HepG2 (cell line): Measurements from ENCODE around the gene SRC. TPM values are rescaled to one million over a fixed set of nuclear protein-coding genes. Genes with fewer than 3 reads are reported as not detected.

ENCODE experiments used
- ATAC-seq: fragments of 200-7000 bp; cut with Tn5 transposase; 3 replicates; pipeline ENCODE4 v1.9.1; 2020; ENCODE audit warnings: mild to moderate bottlenecking, moderate library complexity
- BruUV-seq: library from RNA; stranded (reverse); fragments of 400-500 nt; replicated peaks from 2 replicates; lab custom pipeline; 2021; lab: Mats Ljungman, UMichigan
- CTCF ChIA-PET: fragments of 300-600 bp; formaldehyde crosslinking; extraction: SDS; loops from one replicate; lab custom pipeline; 2021; ENCODE audit warnings: low total read pairs, inconsistent platforms, low intra/inter-chr PET ratio; lab: Yijun Ruan, JAX
- POLR2A ChIA-PET: fragments of 350-600 bp; sonication (Branson Sonifier 250); formaldehyde crosslinking; loops from one replicate; lab custom pipeline; 2020; ENCODE audit warnings: antibody characterized with exemption, inconsistent platforms; lab: Yijun Ruan, JAX
- DNase-seq: peaks from one replicate; pipeline ENCODE4 v3.0.0-alpha.2; 2015; ENCODE audit warnings: low spot score
- FAIRE-seq: peaks from 3 replicates; lab custom pipeline; 2011; peaks lifted over from hg19 to GRCh38; lab: Jason Lieb, UNC
- H2AFZ ChIP-seq: one replicate; pipeline ENCODE4 v1.6.1; 2011; ENCODE audit warnings: low read length, inconsistent platforms
- H3K27ac ChIP-seq: fragments of 300-600 bp; 3 replicates; pipeline ENCODE4 v1.8.0; 2011; ENCODE audit warnings: mixed run types, mild to moderate bottlenecking, mixed read lengths, low read length, inconsistent platforms; ENCODE audit not compliant: insufficient read depth; ENCODE audit errors: extremely low read length
- H3K27me3 ChIP-seq, 2 experiments: fragments of 200-600 bp in 1 of 2; 2 replicates in 1 of 2; 3 replicates in 1 of 2; pipeline versions ENCODE4 v1.6.0 to v1.8.0; 2011; ENCODE audit warnings: low read length in 2 of 2, mild to moderate bottlenecking in 2 of 2, moderate library complexity in 2 of 2, inconsistent platforms in 1 of 2; ENCODE audit not compliant: insufficient read depth in 2 of 2, control insufficient read depth in 1 of 2
- H3K36me3 ChIP-seq, 2 experiments: fragments of 200-600 bp in 1 of 2; replicated peaks in 1 of 2; 2 replicates in 1 of 2; 3 replicates in 1 of 2; pipeline versions ENCODE4 v1.5.1 to v1.8.0; 2011; ENCODE audit warnings: low read length in 2 of 2, inconsistent platforms in 1 of 2; ENCODE audit not compliant: insufficient read depth in 2 of 2, control insufficient read depth in 1 of 2
- H3K4me1 ChIP-seq: 2 replicates; pipeline ENCODE4 v1.5.1; 2012; ENCODE audit warnings: low read length, inconsistent platforms; ENCODE audit not compliant: insufficient read depth
- H3K4me2 ChIP-seq: 2 replicates; pipeline ENCODE4 v1.6.0; 2011; ENCODE audit warnings: low read depth, low read length, inconsistent platforms
- H3K4me3 ChIP-seq, 3 experiments: fragments of 200-600 bp in 1 of 3; sonication (generic), shearing (Covaris generic) in 1 of 3; replicated peaks in 1 of 3; 2 replicates each; pipeline ENCODE4 v1.5.1; 2011 to 2016; ENCODE audit warnings: low read length in 3 of 3, inconsistent platforms in 2 of 3, low read depth in 2 of 3, mild to moderate bottlenecking in 2 of 3, control low read depth in 1 of 3, mixed read lengths in 1 of 3; ENCODE audit not compliant: insufficient read depth in 1 of 3
- H3K79me2 ChIP-seq: one replicate; pipeline ENCODE4 v1.6.1; 2011; ENCODE audit warnings: low read length, inconsistent platforms; ENCODE audit not compliant: insufficient read depth
- H3K9ac ChIP-seq: 2 replicates; pipeline ENCODE4 v1.6.0; 2011; ENCODE audit warnings: mild to moderate bottlenecking, low read depth, low read length, inconsistent platforms; ENCODE audit not compliant: insufficient read depth
- H3K9me3 ChIP-seq: 2 replicates; pipeline ENCODE4 v1.5.1; 2012; ENCODE audit warnings: mild to moderate bottlenecking, low read length
- H4K20me1 ChIP-seq: 2 replicates; pipeline ENCODE4 v1.6.0; 2011; ENCODE audit warnings: inconsistent platforms, mild to moderate bottlenecking, low read length, moderate library complexity; ENCODE audit not compliant: insufficient read depth
- ARNT ChIP-seq: fragments of 450-650 bp; IDR thresholded peaks from 2 replicates; pipeline ENCODE4 v1.6.1; 2017
- CEBPB ChIP-seq: IDR thresholded peaks from 2 replicates; pipeline ENCODE4 v1.6.1; 2011; ENCODE audit warnings: low read depth, low read length, improper control_type of control experiment, borderline replicate concordance
- DMAP1 ChIP-seq: IDR thresholded peaks from 2 replicates; pipeline ENCODE4 v1.6.1; 2016
- ETV5 ChIP-seq: IDR thresholded peaks from 2 replicates; pipeline ENCODE4 v1.6.1; 2018; ENCODE audit warnings: missing biosample characterization, missing genetic modification reagents, inconsistent platforms, borderline replicate concordance
- KDM1A ChIP-seq: IDR thresholded peaks from 2 replicates; pipeline ENCODE4 v1.6.1; 2016; ENCODE audit warnings: missing compliant biosample characterization
- MAFK ChIP-seq, 2 experiments: IDR thresholded peaks in 1 of 2; conservative IDR thresholded peaks in 1 of 2; 2 replicates each; pipeline ENCODE4 v1.6.1; 2011; ENCODE audit warnings: improper control_type of control experiment in 2 of 2, low read length in 2 of 2
- MLXIP ChIP-seq: sonication (generic); formaldehyde crosslinking; IDR thresholded peaks from 2 replicates; pipeline ENCODE4 v1.9.0; 2021; ENCODE audit warnings: missing genetic modification reagents, borderline replicate concordance
- MTF1 ChIP-seq: sonication (generic); formaldehyde crosslinking; IDR thresholded peaks from 2 replicates; pipeline ENCODE4 v1.5.0; 2020; ENCODE audit warnings: missing genetic modification reagents
- RAD51 ChIP-seq: fragments of 450-650 bp; IDR thresholded peaks from 2 replicates; pipeline ENCODE4 v1.6.1; 2016; ENCODE audit warnings: borderline replicate concordance
- SIX1 ChIP-seq: sonication (generic); formaldehyde crosslinking; IDR thresholded peaks from 2 replicates; pipeline ENCODE4 v1.4.0; 2020; ENCODE audit warnings: missing genetic modification reagents, borderline replicate concordance
- SOX6 ChIP-seq, 2 experiments: fragments of 450-650 bp in 1 of 2; sonication (generic) in 1 of 2; formaldehyde crosslinking in 1 of 2; IDR thresholded peaks; 2 replicates each; pipeline versions ENCODE4 v1.4.0 to v1.6.1; 2017 to 2020; ENCODE audit warnings: antibody characterized with exemption in 1 of 2, mild to moderate bottlenecking in 1 of 2, missing genetic modification reagents in 1 of 2
- SP1 ChIP-seq, 2 experiments: fragments of 450-650 bp in 1 of 2; sonication (generic) in 1 of 2; formaldehyde crosslinking in 1 of 2; IDR thresholded peaks; 2 replicates each; pipeline versions ENCODE4 v1.4.0 to v1.6.1; 2016 to 2020; ENCODE audit warnings: missing genetic modification reagents in 1 of 2
- TBL1XR1 ChIP-seq: fragments of 150-350 bp; IDR thresholded peaks from 2 replicates; pipeline ENCODE4 v1.6.1; 2014; ENCODE audit warnings: borderline replicate concordance, low read length; ENCODE audit not compliant: partially characterized antibody
- ZFP36 ChIP-seq: fragments of 150-350 bp; IDR thresholded peaks from 2 replicates; pipeline ENCODE4 v1.6.1; 2018; ENCODE audit warnings: borderline replicate concordance, low read length, low read depth; ENCODE audit not compliant: partially characterized antibody
- ZFP62 ChIP-seq: sonication (generic); formaldehyde crosslinking; IDR thresholded peaks from 2 replicates; pipeline ENCODE4 v1.4.0; 2020; ENCODE audit warnings: missing genetic modification reagents
- ZNF253 ChIP-seq: sonication (generic); formaldehyde crosslinking; IDR thresholded peaks from 2 replicates; pipeline ENCODE4 v1.8.0; 2022; ENCODE audit warnings: mild to moderate bottlenecking, missing genetic modification reagents, borderline replicate concordance
- ZNF296 ChIP-seq: sonication (generic); formaldehyde crosslinking; conservative IDR thresholded peaks from 2 replicates; pipeline ENCODE4 v1.5.0; 2020; ENCODE audit warnings: mild to moderate bottlenecking, missing genetic modification reagents
- ZNF3 ChIP-seq: IDR thresholded peaks from 2 replicates; pipeline ENCODE4 v1.7.0; 2017; ENCODE audit warnings: inconsistent platforms
- ZNF317 ChIP-seq: sonication (generic); formaldehyde crosslinking; IDR thresholded peaks from 2 replicates; pipeline ENCODE4 v1.5.0; 2020; ENCODE audit warnings: mild to moderate bottlenecking, missing genetic modification reagents
- ZNF335 ChIP-seq: sonication (generic); formaldehyde crosslinking; IDR thresholded peaks from 2 replicates; pipeline ENCODE4 v1.4.0; 2020; ENCODE audit warnings: missing genetic modification reagents
- ZNF44 ChIP-seq: sonication (generic); formaldehyde crosslinking; IDR thresholded peaks from 2 replicates; pipeline ENCODE4 v1.5.1; 2020; ENCODE audit warnings: mild to moderate bottlenecking, missing genetic modification reagents
- ZNF652 ChIP-seq: IDR thresholded peaks from 2 replicates; pipeline ENCODE4 v1.6.1; 2016; ENCODE audit warnings: low read depth, borderline replicate concordance
- ZNF672 ChIP-seq: sonication (generic); formaldehyde crosslinking; IDR thresholded peaks from 2 replicates; pipeline ENCODE4 v1.8.1; 2022; ENCODE audit warnings: missing genetic modification reagents
- ZNF737 ChIP-seq: sonication (generic); formaldehyde crosslinking; IDR thresholded peaks from 2 replicates; pipeline ENCODE4 v1.5.0; 2020; ENCODE audit warnings: missing genetic modification reagents, mild to moderate bottlenecking, borderline replicate concordance
- ZNF816 ChIP-seq: sonication (generic); formaldehyde crosslinking; IDR thresholded peaks from 2 replicates; pipeline ENCODE4 v1.8.0; 2022; ENCODE audit warnings: missing genetic modification reagents, mild to moderate bottlenecking, borderline replicate concordance
- WGBS: methylation state at CpG from one replicate; pipeline ENCODE4 v1.1.6; 2017; ENCODE audit warnings: low lambda C conversion rate; 5-methylcytosine and 5-hydroxymethylcytosine counted together
- in situ Hi-C: cut with HindIII; loops from 2 replicates; pipeline ENCODE4 v1.10.0; 2017; ENCODE audit warnings: low pct_unique_long_range_greater_than_20kb; ENCODE audit not compliant: extremely low pct_ligation_motif_present
- intact Hi-C: fragments of 100-400 bp; cut with micrococcal nuclease; formaldehyde crosslinking; loops from one replicate; pipeline ENCODE4 v1.10.0; 2022; ENCODE audit not compliant: unreplicated experiment
- polyA plus RNA-seq, 8 experiments: library from polyadenylated mRNA; depleted of rRNA in 3 of 8; stranded (reverse) in 7 of 8; unstranded in 1 of 8; fragments of >200 nt; fragmentation: Illumina TruSeq in 4 of 8; extraction: Trizol in 4 of 8; gene quantifications; 2 replicates each; pipeline versions ENCODE4 v1.2.1 to v1.2.3, GENCODE V29; 2011 to 2016; ENCODE audit warnings: low read depth in 4 of 8, missing spikeins in 1 of 8, mixed read lengths in 1 of 8; ENCODE audit not compliant: insufficient read depth in 1 of 8
- total RNA-seq, 5 experiments: library from RNA; depleted of rRNA; stranded (reverse); fragments of >200 nt; fragmentation: Illumina TruSeq; extraction: Trizol; gene quantifications; 2 replicates each; pipeline ENCODE4 v1.2.3, GENCODE V29; 2016; ENCODE audit warnings: low read depth in 1 of 5

Gene SRC
- total and polyA plus RNA-seq, 2 of the 13 experiments (the other 11 are each of a cell fraction or from before 2014, with no cell fraction given) = 54.7 to 192 TPM

- Histone ChIP-seq H3K9me3 (no peaks in the 10 kb centered on the region), H3K4me2 (no peak overlapping the region), H3K79me2 (peaks cover 18% of the 10 kb centered on the region), H4K20me1 (peaks cover 35% of the 10 kb centered on the region), H3K27me3 (no peaks in the 10 kb centered on the region), H3K4me1 (peaks cover 39% of the 10 kb centered on the region), H3K36me3 (peaks cover 41 to 61% of the 10 kb centered on the region in 2 experiments), H3K4me3 (no peak overlapping the region), H2AFZ (no peak overlapping the region), H3K9ac (no peak overlapping the region), H3K27ac (peak overlapping the region; percentile 37)
- in situ Hi-C loops = no loop called here
- DNase-seq (no peak), FAIRE-seq (no peak), ATAC-seq (no peak)
- WGBS = 96% methylated on average over 25 of the region's 25 CpGs
- CTCF ChIA-PET = interaction anchor here (3.7 kb wide), 1 partner anchor 114 kb away, joined by 57 read pairs; no protein-coding TSS in a partner anchor
- intact Hi-C loops = no loop called here
- POLR2A ChIA-PET = no interaction called here
- BruUV-seq = no TSS peak
- TF ChIP-seq ZNF253 (CRISPR knock-in tag) (no peak), SIX1 (CRISPR knock-in tag) (no peak), ZFP36 (no peak), ZFP62 (CRISPR knock-in tag) (no peak), ZNF737 (CRISPR knock-in tag) (no peak), ZNF3 (CRISPR knock-in tag) (peak; percentile 95), CEBPB (no peak), MAFK (conservative IDR thresholded peaks at IDR 0.05 in 1 of 2, IDR thresholded peaks at IDR 0.05 in 1 of 2; ENCODE audit: low read length in 2 of 2) (no peak), ZNF652 (CRISPR knock-in tag) (no peak), SP1 (IDR thresholded peaks at IDR 0.05) (no peak), SP1 (CRISPR knock-in tag; IDR thresholded peaks at IDR 0.05) (no peak), ETV5 (CRISPR knock-in tag) (no peak), ARNT (no peak), TBL1XR1 (no peak), MLXIP (CRISPR knock-in tag) (no peak), ZNF317 (no peak), ZNF44 (CRISPR knock-in tag) (no peak), ZNF816 (CRISPR knock-in tag) (no peak), KDM1A (CRISPR knock-in tag) (0 out of 2 replicates have a peak, but pooled peaks have one; percentile 61), MTF1 (CRISPR knock-in tag) (no peak), ZNF335 (CRISPR knock-in tag) (no peak), SOX6 (IDR thresholded peaks at IDR 0.05) (no peak), SOX6 (CRISPR knock-in tag; IDR thresholded peaks at IDR 0.05) (no peak), DMAP1 (CRISPR knock-in tag) (no peak), ZNF672 (CRISPR knock-in tag) (no peak), RAD51 (no peak), ZNF296 (CRISPR knock-in tag) (no peak)
These were observed 37.5 kb downstream of the SRC start for GRCh38 chr20:37383229-37383989.
